HG03342 (cell line): Measurements from ENCODE around the gene MALSU1.

Experiments used
- ATAC-seq: cut with Tn5 transposase; IDR thresholded peaks from one replicate; pipeline ENCODE4 v1.9.1; 2021; ENCODE audit warnings: mild to moderate bottlenecking, moderate library complexity; ENCODE audit not compliant: unreplicated experiment

MALSU1 gene

GRCh38 chr7:23335136-23335535 lies 36.0 kb downstream of the MALSU1 start:
- no peak for ATAC-seq

DNA sequence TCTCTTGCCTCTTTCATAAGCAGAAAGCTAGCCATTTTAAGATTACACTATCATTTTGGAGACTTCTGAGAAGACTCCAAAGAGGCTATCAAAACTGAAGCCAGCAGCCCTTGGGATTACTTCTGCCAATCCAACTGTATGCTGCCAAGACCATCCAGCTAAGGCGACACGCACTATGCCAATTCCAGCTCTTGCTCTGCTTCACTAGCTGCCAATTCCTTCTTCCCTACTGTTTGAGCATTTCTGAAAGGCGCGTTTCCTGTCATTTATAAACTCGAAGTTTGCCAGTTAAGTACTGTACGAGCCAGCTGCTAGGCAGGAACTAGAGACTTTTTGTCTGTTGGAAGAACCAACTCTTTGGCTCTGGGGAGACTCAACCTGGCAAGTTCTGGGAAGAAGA lies 36.5 kb downstream of the MALSU1 start:
- no peak for ATAC-seq

DNA sequence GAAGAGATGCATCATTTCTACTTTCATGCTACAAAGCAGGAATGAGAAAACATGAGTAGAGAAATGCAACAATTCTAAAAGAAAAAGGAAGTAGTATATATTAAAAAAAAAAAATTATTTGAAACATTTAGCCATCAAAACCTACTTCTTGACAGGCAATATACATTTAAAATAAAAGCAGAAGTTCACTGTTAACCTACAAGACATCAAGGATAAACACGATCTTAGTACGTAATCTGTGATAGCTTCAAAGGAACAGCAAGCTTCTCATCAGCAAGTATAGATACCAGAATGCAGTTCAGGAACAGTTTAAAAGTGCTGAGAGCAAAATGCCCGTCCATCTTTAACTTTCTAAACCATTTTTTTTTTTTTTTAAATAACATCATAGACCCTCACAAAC lies 36.9 kb downstream of the MALSU1 start:
- no peak for ATAC-seq

DNA sequence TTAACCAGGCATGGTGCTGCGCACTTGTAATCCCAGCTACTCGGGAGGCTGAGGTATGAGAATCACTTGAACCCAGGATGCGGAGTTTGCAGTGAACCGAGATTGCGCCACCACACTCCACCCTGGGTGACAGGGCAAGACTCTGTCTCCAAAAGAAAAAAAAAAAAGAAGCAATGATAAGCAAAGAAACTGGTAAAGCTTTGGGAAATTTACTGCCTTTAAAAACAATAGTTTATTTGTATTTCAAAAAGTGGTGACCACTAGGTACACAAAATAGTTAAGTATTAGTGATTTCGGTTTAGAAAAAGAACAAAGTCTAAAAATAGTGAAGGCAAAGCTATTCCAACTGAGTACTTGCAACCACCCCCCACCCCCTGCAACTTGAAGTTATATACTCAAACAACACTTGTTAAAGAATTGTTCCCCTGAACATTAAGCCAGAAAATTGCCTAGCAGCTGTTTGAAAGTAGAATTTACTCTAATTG lies 37.7 kb downstream of the MALSU1 start:
- ATAC-seq, result no peak

- no peak for ATAC-seq
Measured at GRCh38 chr7:23337374-23337773, 38.2 kb downstream of the MALSU1 start.

DNA sequence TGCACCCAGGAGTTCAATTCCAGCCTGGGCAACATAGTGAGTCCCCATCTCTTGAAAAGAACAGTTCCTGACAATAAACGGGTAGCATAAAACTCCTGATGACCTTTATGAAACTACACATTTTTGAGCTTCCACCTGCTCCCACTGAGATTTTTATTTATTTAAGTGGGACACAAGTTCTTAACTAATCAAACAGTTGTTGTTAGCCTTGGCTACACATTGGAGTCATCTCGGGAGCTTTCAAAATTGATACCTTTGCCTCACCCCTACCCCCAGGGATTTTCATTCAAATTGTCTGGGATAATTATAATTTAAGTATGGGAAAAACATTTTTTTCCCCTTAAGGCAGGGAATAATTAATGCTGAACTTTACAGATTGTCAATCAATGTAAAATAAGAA lies 39.3 kb downstream of the MALSU1 start:
- no peak for ATAC-seq

DNA sequence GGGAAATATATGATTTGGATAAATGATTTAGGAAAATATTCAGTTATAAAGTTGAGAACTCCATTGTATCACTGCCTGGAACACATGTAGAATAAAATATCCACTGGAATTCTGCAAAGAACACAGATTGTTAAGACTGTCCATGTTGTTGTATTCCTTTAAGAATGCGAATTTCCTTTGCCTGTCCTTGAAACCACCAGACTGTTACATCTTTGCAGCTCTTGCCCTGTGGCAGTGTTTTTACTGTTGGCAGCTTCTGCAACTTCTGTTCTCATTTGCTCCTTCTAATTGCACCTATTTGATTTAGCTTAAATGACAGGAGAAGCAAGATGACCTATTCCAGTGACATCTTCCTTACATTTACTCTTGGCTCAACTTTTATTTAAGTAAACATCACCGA lies 39.7 kb downstream of the MALSU1 start:
- no peak for ATAC-seq

- ATAC-seq, result no peak
Measured at GRCh38 chr7:23341846-23342598, 42.9 kb downstream of the MALSU1 start.

DNA sequence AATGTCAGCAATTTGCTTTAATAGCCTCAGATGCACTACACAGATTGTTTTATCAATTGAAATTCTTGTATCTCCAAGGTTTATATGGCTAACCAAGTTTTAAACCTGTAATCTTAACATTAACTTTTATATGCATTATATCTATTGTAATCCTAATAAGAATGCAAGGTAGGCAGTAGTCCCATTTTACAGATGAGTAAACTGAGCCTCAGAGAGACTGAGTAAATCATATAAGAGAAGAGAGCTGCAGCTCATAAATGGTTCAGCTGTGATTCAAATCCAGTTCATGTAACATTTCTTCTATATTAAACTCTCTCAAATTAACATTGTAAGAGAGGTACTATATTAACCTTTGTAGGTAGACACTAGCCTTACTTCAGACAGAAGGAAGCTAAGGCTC lies 44.0 kb downstream of the MALSU1 start:
- ATAC-seq, result no peak

DNA sequence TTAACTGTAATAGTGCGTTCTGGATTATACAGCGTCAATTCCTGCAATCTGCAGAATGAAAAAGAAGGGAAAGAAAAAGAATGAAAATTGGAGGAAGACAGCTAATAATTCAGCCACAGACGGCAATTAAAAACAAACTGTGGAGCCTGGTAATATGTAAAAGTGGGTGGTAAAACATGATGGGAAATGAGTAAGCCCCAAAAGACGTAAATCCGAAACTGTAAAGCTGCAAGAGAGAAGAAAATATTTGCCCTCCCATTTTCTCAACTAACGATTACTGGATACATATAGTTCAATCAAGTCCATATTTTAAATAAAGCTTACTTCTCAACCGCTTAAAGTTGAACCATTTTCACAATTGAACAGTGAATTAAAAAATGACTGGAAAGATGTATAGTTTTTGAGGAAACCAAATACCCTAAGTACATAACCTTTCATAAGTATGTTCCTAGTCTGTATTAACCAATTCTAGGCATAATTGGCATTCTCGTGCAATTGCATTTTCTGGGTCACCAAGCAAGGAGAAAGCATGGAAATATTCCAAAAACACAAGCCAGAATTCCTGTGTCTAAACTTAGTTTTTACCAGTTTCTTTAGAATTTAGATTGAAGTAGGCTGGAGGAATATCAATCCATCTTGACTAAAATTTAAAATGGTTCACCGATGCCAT lies 44.8 kb downstream of the MALSU1 start:
- ATAC-seq, result no peak

DNA sequence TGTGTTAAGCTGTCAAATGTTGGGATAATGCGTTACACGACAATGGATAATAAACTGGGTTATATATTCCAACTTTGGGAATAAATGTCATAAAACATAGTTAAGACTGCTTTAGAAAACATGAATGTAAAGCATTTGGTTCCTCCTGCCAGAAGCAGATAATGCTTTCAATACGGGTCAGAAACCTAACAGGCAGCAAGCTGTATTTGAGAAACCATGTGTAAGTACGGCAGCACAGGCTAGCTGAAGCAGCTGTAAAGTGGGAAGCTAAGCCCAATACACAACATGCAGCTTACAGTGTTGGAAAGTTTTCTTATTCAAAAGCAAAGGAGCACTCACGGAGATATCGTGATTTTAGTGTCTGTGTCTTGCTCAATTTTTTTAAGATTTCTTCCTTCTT lies 46.5 kb downstream of the MALSU1 start:
- no peak for ATAC-seq

- ATAC-seq, result no peak
Measured at GRCh38 chr7:23346316-23346715, 47.2 kb downstream of the MALSU1 start.

- no peak for ATAC-seq
Measured at GRCh38 chr7:23347033-23347681, 48.0 kb downstream of the MALSU1 start.

GRCh38 chr7:23347682-23348180 lies 48.6 kb downstream of the MALSU1 start:
- ATAC-seq, result no peak

DNA sequence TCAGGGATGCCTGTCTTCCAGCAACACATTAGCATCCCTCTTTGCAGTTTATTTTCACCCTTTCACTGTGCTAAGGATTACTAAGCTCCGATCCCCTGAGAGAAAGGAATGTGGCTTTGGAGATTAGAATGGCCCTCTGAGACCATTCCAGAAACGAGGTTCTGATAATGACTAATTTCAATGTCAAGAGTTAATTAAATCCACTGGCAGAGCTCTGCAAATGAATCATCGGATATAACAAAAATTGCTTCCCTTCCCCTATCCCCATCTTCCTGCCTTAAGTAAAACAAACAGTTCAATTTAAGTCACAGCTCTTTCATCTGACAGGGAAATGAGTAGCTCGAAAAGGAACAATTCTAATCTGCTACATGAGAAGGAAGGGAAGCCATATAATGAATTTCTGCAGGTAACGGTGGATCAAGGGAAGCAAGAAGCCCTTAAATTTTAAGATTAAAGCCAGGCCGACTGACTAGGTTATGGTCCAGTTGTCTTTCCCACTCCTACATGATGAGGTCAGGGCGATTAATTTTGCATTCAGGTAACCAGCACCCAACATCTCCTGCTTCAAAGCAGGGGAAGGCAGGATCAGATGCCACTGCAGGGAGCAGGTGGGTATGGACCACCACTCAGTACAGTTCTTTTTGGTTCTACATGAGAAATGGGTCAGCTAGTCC lies 50.5 kb downstream of the MALSU1 start:
- no peak for ATAC-seq

DNA sequence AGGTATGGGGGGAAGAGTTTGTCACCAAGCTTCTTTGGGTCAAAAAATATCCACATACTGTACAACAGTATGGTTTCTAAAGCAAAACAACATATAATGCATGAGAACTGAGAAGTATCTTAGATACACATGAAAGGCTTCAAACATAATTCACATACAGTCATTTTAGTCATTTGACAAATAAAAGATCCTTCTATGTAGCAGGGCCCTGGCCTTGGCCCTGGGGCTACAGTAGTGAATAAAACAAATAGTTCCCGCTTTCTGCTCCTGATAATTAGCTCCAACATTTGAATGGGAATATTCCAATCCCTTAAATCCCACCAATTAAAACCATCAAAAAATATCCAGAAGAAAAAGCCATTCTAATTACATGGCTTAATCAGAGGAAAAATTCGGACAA lies 51.3 kb downstream of the MALSU1 start:
- no peak for ATAC-seq

DNA sequence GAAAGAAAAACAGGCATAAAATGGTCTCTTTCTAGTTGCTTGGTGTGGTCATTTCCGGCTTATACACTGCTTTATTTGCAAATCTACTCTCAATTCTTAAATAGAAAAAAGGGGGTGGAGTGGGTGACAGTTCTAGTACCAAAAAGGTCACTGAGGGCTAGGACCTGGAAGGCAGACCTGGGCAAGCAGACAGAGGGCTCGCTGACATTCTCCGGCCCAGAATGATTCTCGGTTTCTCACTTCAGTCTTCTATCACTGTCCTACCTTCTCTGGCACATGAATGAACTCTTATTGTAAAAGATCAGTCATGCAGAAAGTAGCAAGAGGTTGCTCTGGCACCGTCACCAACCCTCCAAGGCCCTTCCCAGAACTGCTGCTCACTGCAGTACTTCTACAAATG lies 54.0 kb downstream of the MALSU1 start:
- peak; percentile 67 for ATAC-seq

GRCh38 chr7:23356168-23356567 lies 57.0 kb downstream of the MALSU1 start:
- no peak for ATAC-seq

GRCh38 chr7:23356726-23357125 lies 57.6 kb downstream of the MALSU1 start:
- no peak for ATAC-seq

GRCh38 chr7:23357190-23358093 lies 58.3 kb downstream of the MALSU1 start:
- no peak for ATAC-seq
